ENCODE data around the gene HIGD1C.

The HIGD1C gene

GRCh38 chr12:50980545-50980944 is 28.2 kb downstream of the HIGD1C start:
- Histone ChIP-seq H3K9me2 (ENCODE audit: low read depth, low read length) (no peaks in the 10 kb centered on the region), H3K27me3 (ENCODE audit: insufficient read depth, low read length) (no peaks in the 10 kb centered on the region), H4K20me1 (ENCODE audit: insufficient read depth, low read length) (no peaks in the 10 kb centered on the region), H3K4me2 (ENCODE audit: low read length) (no peak overlapping the region), H3K27ac (ENCODE audit: low read depth, low read length, poor library complexity, severe bottlenecking) (no peak overlapping the region), H3K79me2 (ENCODE audit: insufficient read depth, low read length) (no peaks in the 10 kb centered on the region), H3K4me1 (ENCODE audit: insufficient read depth, low read length, severe bottlenecking) (peaks cover 12% of the 10 kb centered on the region), H3K9ac (ENCODE audit: low read length) (no peak overlapping the region), H3F3A (ENCODE audit: insufficient read depth, low read length) (no peaks in the 10 kb centered on the region), H2AFZ (ENCODE audit: low read length) (no peak overlapping the region), H3K4me3 (ENCODE audit: low read depth, low read length, poor library complexity, severe bottlenecking) (no peak overlapping the region), H3K36me3 (ENCODE audit: insufficient read depth, low read length) (no peaks in the 10 kb centered on the region), H3K9me3 (ENCODE audit: low read length) (no peaks in the 10 kb centered on the region)
- TF ChIP-seq EZH2 (IDR thresholded peaks at IDR 0.05; ENCODE audit: borderline replicate concordance, low read length) (no peak), CTCF (IDR thresholded peaks at IDR 0.05; ENCODE audit: low read length) (no peak)

GRCh38 chr12:50981319-50982239 is 29.2 kb downstream of the HIGD1C start:
- no peaks in the 10 kb centered on the region for H3K9me3 ChIP-seq (ENCODE audit: low read length)
- no peaks in the 10 kb centered on the region; the same call in 1 of the 2 replicates for H3K36me3 ChIP-seq (ENCODE audit: insufficient read depth, low read length)
- no peaks in the 10 kb centered on the region for H3F3A ChIP-seq (ENCODE audit: insufficient read depth, low read length)
- TF ChIP-seq EZH2 (IDR thresholded peaks at IDR 0.05; ENCODE audit: borderline replicate concordance, low read length) (no peak), CTCF (IDR thresholded peaks at IDR 0.05; ENCODE audit: low read length) (no peak)
- no peak overlapping the region for H3K4me2 ChIP-seq (ENCODE audit: low read length)
- no peaks in the 10 kb centered on the region for H3K9me2 ChIP-seq (ENCODE audit: low read depth, low read length)
- no peak overlapping the region for H3K9ac ChIP-seq (ENCODE audit: low read length)
- peaks cover 12% of the 10 kb centered on the region for H3K4me1 ChIP-seq (ENCODE audit: insufficient read depth, low read length, severe bottlenecking)
- H3K79me2 ChIP-seq (ENCODE audit: insufficient read depth, low read length), result no peaks in the 10 kb centered on the region
- H3K27me3 ChIP-seq (ENCODE audit: insufficient read depth, low read length), result no peaks in the 10 kb centered on the region
- H2AFZ ChIP-seq (ENCODE audit: low read length), result no peak overlapping the region
- no peak overlapping the region for H3K4me3 ChIP-seq (ENCODE audit: low read depth, low read length, poor library complexity, severe bottlenecking)
- no peak overlapping the region for H3K27ac ChIP-seq (ENCODE audit: low read depth, low read length, poor library complexity, severe bottlenecking)
- no peaks in the 10 kb centered on the region for H4K20me1 ChIP-seq (ENCODE audit: insufficient read depth, low read length)

- Histone ChIP-seq H3K9ac (ENCODE audit: low read length) (no peak overlapping the region), H3K9me3 (ENCODE audit: low read length) (no peaks in the 10 kb centered on the region), H3F3A (ENCODE audit: insufficient read depth, low read length) (no peaks in the 10 kb centered on the region), H3K27me3 (ENCODE audit: insufficient read depth, low read length) (no peaks in the 10 kb centered on the region), H3K36me3 (ENCODE audit: insufficient read depth, low read length) (peaks cover 16% of the 10 kb centered on the region; the same call in 1 of the 2 replicates), H4K20me1 (ENCODE audit: insufficient read depth, low read length) (no peaks in the 10 kb centered on the region), H3K4me2 (ENCODE audit: low read length) (no peak overlapping the region), H3K9me2 (ENCODE audit: low read depth, low read length) (no peaks in the 10 kb centered on the region), H3K27ac (ENCODE audit: low read depth, low read length, poor library complexity, severe bottlenecking) (no peak overlapping the region), H3K4me1 (ENCODE audit: insufficient read depth, low read length, severe bottlenecking) (peaks cover 10% of the 10 kb centered on the region), H3K4me3 (ENCODE audit: low read depth, low read length, poor library complexity, severe bottlenecking) (no peak overlapping the region), H3K79me2 (ENCODE audit: insufficient read depth, low read length) (no peaks in the 10 kb centered on the region), H2AFZ (ENCODE audit: low read length) (no peak overlapping the region)
- TF ChIP-seq CTCF (IDR thresholded peaks at IDR 0.05; ENCODE audit: low read length) (no peak), EZH2 (IDR thresholded peaks at IDR 0.05; ENCODE audit: borderline replicate concordance, low read length) (no peak)
Measured at GRCh38 chr12:50984586-50985298, 32.4 kb downstream of the HIGD1C start.
